BLaER1 treated with 17β-estradiol and CSF1 and Interleukin-3, amounts not matched to agents 10 nM and 100 nM (cell line): ENCODE measurements around the gene LRRC4.
A peak's percentile ranks its signal among the peaks of the same experiment; 100 is the strongest.

ENCODE experiments used
- H3K27ac ChIP-seq, 11 experiments: shearing (Covaris generic); formaldehyde crosslinking; 2 replicates each; pipeline ENCODE4 v1.8.1; 2022
- H3K27me3 ChIP-seq, 11 experiments: shearing (Covaris generic); formaldehyde crosslinking; 2 replicates each; pipeline ENCODE4 v1.8.1; 2022
- H3K36me3 ChIP-seq, 11 experiments: shearing (Covaris generic); formaldehyde crosslinking; 2 replicates each; pipeline ENCODE4 v1.8.1; 2022
- H3K4me1 ChIP-seq, 10 experiments: shearing (Covaris generic); formaldehyde crosslinking; 2 replicates each; pipeline ENCODE4 v1.8.1; 2022
- H3K4me2 ChIP-seq, 11 experiments: shearing (Covaris generic); formaldehyde crosslinking; 2 replicates each; pipeline ENCODE4 v1.8.1; 2022
- H3K4me3 ChIP-seq, 10 experiments: shearing (Covaris generic); formaldehyde crosslinking; 2 replicates each; pipeline ENCODE4 v1.8.1; 2022
- H3K9ac ChIP-seq, 11 experiments: shearing (Covaris generic); formaldehyde crosslinking; 2 replicates each; pipeline ENCODE4 v1.8.1; 2022
- H3K9me3 ChIP-seq, 11 experiments: shearing (Covaris generic); formaldehyde crosslinking; replicated peaks in 1 of 11; 2 replicates each; pipeline ENCODE4 v1.8.1; 2022
- H4K20me1 ChIP-seq, 11 experiments: shearing (Covaris generic); formaldehyde crosslinking; 2 replicates each; pipeline ENCODE4 v1.8.1; 2022
- Cebpa-rat ChIP-seq, 11 experiments: shearing (Covaris generic); IDR thresholded peaks; 2 replicates each; pipeline ENCODE4 v1.8.1; 2022

Gene LRRC4

DNA sequence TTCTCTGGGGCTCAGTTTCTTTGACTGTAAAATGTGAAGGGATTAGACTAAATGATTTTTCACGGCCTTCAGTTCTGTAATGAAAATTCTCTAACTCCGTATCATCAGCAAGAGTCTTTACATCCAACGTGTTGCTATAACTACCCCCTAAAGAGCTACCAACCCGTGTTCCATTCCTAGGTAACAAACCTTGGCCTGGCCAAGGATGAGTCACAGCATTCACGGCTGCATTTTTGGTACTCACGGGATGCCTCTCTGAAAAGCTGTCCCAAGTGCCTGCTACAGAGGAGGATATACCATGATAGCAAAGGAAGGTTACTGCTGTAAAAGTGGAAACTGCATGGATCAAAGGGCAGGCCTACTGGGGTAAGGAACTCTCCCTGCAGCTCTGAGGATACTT, 5.9 kb downstream of the LRRC4 start:
- H3K27me3 ChIP-seq = no peaks in the 10 kb centered on the region
- H3K4me3 ChIP-seq = peak overlapping the region in 9 of 10 experiments; percentile 82 to 95 (median 90); a peak in 16 of 20 replicates
- peaks cover 77 to 94% (median 81%) of the 10 kb centered on the region in 10 experiments for H3K4me1 ChIP-seq
- peaks cover 0 to 7% (median 0%) of the 10 kb centered on the region in 11 experiments; a peak in 3 of 22 replicates for H3K9me3 ChIP-seq
- H3K36me3 ChIP-seq = peaks cover 5 to 88% (median 77%) of the 10 kb centered on the region in 11 experiments
- H3K9ac ChIP-seq = peak overlapping the region in 10 of 11 experiments; percentile 53 to 95 (median 73); a peak in 17 of 22 replicates
- no peak for TF ChIP-seq Cebpa-rat (IDR thresholded peaks at IDR 0.05)
- H3K4me2 ChIP-seq = peak overlapping the region; percentile 93 to 100 (median 96)
- peak overlapping the region in 10 of 11 experiments; percentile 1 to 74 (median 68); a peak in 18 of 22 replicates for H3K27ac ChIP-seq
- peaks cover 42 to 98% (median 91%) of the 10 kb centered on the region in 11 experiments; a peak in 21 of 22 replicates for H4K20me1 ChIP-seq

DNA sequence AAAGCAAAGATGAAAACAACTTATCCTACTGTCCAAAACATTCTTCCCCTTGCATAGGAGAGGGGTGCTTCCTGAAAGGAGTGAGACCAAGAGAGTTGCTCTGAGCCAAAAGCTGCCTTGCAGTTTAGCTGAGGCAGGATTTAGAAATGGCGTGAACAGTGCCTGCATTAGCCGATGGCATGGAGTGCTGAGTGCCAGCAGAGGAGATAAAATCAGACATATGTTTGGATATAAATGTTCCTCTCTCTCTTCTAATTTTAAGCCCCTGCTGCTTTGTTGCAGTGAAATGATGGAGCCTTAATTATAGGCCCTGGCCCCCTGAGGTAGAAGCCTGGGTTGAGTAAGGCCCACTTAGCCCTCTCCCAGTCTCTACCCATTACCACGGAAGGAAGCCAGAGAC, 7.1 kb downstream of the LRRC4 start:
- peaks cover 42 to 98% (median 91%) of the 10 kb centered on the region in 11 experiments; a peak in 21 of 22 replicates for H4K20me1 ChIP-seq

DNA sequence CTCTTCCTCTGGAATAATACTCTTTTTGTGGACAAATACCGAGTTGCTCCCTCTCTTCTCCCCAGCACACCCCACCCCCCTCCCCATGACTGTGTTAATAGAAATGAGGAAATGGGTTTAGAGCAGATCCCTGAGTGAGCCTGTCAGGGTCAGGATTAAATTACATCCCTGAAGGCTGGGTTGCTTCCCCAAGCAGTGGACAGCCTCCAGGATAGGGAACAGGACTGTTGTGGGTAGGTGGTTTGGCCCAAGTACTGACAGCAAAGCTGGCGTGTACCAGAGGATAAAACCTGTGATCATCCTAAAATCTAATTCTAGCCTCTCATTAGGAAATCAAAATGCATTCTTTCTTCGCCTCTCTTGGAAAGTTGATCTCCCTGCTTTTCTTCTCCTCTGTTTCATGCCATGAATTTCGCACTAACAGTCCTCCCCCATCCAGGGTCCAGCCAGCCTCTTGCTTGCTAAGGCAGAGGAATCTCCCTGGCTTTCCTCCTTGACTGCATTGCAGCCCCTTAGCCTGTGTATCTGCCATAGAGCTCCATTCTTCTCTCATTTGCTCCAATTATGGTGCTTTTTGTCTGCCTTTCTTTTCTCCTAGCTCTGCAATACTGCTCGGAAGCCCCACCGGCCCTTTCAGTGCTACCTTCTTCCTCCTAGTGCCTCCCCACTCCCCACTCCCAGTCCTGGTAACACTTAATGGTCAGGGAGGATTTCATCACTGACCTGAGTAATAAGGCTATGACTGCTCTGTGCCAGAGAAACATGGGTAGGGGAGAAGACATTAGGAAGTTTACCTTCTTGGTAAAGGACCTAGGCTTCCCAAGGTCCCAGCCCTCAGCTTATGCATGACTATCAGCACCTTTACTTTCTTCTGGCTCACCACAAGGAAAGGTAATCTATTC, 8.4 kb downstream of the LRRC4 start:
- Histone ChIP-seq H3K27ac (peak overlapping the region in 6 of 11 experiments; percentile 0 to 51 (median 26); a peak in 7 of 22 replicates), H3K4me1 (peaks cover 71 to 93% (median 82%) of the 10 kb centered on the region in 10 experiments), H3K4me3 (peak overlapping the region in 2 of 10 experiments; percentile 15 to 28; a peak in 2 of 20 replicates), H3K9ac (peak overlapping the region in 3 of 11 experiments; percentile 12 to 40 (median 26); a peak in 4 of 22 replicates), H4K20me1 (peaks cover 42 to 98% (median 91%) of the 10 kb centered on the region in 11 experiments; a peak in 21 of 22 replicates), H3K4me2 (peak overlapping the region; percentile 6 to 100 (median 96)), H3K9me3 (no peaks in the 10 kb centered on the region), H3K27me3 (no peaks in the 10 kb centered on the region), H3K36me3 (peaks cover 12 to 88% (median 79%) of the 10 kb centered on the region in 11 experiments)
- no peak for TF ChIP-seq Cebpa-rat (IDR thresholded peaks at IDR 0.05)

More for the DNA sequence above, 7.1 kb downstream of the LRRC4 start:
- Histone ChIP-seq H3K36me3 (peaks cover 12 to 88% (median 77%) of the 10 kb centered on the region in 11 experiments), H3K27me3 (no peaks in the 10 kb centered on the region), H3K9me3 (peaks cover 0 to 3% (median 0%) of the 10 kb centered on the region in 11 experiments; a peak in 3 of 22 replicates), H3K9ac (peak overlapping the region in 4 of 11 experiments; percentile 2 to 91 (median 6); a peak in 5 of 22 replicates), H3K27ac (peak overlapping the region in 9 of 11 experiments; percentile 1 to 74 (median 69); a peak in 15 of 22 replicates), H3K4me1 (peaks cover 67 to 93% (median 81%) of the 10 kb centered on the region in 10 experiments), H3K4me3 (peak overlapping the region in 5 of 10 experiments; percentile 84 to 95 (median 91); a peak in 5 of 20 replicates), H3K4me2 (peak overlapping the region; percentile 93 to 100 (median 96))
- no peak for TF ChIP-seq Cebpa-rat (IDR thresholded peaks at IDR 0.05)

DNA sequence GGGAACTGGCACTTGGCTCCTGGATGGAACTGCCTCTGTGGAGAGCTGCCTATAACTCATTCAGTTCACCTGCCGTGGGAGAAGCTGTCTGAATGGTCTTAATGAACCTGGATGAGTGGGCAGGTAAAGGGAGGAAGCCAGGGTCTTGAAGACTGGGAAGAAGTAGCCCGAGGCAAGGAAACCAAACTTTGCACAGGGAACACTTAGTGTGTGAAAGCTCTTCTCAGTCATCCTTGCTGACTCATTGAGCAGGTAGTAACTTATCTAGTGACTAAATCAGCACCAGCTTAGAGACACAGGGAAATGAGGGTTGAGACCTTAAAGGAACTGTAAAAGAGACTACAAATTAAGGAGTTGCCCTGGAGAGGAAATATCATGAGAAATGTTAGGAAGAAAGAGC, 9.9 kb downstream of the LRRC4 start:
- Histone ChIP-seq H3K9me3 (no peaks in the 10 kb centered on the region), H3K4me1 (peaks cover 57 to 99% (median 88%) of the 10 kb centered on the region in 10 experiments), H4K20me1 (peaks cover 45 to 100% (median 97%) of the 10 kb centered on the region in 11 experiments; a peak in 21 of 22 replicates), H3K9ac (no peak overlapping the region), H3K4me2 (peak overlapping the region in 6 of 11 experiments; percentile 2 to 98 (median 8); a peak in 3 of 22 replicates), H3K4me3 (no peak overlapping the region), H3K27ac (no peak overlapping the region), H3K27me3 (no peaks in the 10 kb centered on the region), H3K36me3 (peaks cover 12 to 96% (median 91%) of the 10 kb centered on the region in 11 experiments)
- TF ChIP-seq Cebpa-rat (IDR thresholded peaks at IDR 0.05) = no peak

DNA sequence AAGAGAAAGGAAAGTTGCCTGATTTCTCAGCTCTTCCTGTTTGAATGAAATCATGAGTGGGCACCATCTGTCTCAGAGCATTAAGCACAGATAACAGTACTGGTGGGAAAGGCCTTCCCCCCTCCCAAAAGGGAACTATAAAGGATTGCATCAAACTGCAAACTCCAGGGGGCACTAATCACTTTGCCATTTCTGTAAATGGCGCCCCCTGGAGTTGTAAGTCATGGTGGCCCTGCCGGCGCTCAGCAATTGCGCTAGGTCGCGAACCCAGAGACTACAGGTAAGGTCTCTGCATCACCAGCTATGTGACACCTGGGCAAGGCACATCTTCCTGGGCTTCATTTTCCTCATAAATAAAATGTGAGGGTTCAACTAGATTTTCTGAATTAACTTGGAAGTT, 11.1 kb downstream of the LRRC4 start:
- H3K36me3 ChIP-seq = peaks cover 18 to 100% (median 98%) of the 10 kb centered on the region in 11 experiments
- no peak overlapping the region for H3K4me3 ChIP-seq
- H3K27ac ChIP-seq = no peak overlapping the region
- H3K4me1 ChIP-seq = peaks cover 45 to 89% (median 77%) of the 10 kb centered on the region in 10 experiments
- H3K9ac ChIP-seq = no peak overlapping the region
- no peak for TF ChIP-seq Cebpa-rat (IDR thresholded peaks at IDR 0.05)
- peaks cover 34 to 100% (median 97%) of the 10 kb centered on the region in 11 experiments; a peak in 21 of 22 replicates for H4K20me1 ChIP-seq
- no peaks in the 10 kb centered on the region for H3K27me3 ChIP-seq
- peak overlapping the region in 4 of 11 experiments; percentile 5 to 12 (median 10); a peak in 4 of 22 replicates for H3K4me2 ChIP-seq
- no peaks in the 10 kb centered on the region for H3K9me3 ChIP-seq

DNA sequence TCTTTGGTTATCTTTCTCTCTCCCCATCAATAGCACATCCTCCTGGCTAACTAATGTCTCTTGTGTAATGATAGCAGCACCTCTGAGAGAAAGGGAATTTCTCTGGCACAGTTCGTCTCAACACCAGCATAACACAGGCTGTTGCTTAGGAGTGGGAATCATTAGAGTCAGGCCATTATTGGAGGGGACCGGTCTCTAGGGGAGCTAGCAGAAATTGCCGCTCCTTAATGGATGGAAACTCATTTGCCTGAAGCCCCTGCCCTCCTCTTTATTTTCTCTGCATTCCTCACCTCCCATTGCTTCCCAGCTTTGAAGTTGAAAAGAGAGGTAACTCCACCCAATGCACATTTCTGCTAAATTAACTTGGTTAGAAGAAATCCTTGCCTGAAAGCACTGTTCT, 11.9 kb downstream of the LRRC4 start:
- Histone ChIP-seq H4K20me1 (peaks cover 34 to 100% (median 100%) of the 10 kb centered on the region in 11 experiments; a peak in 21 of 22 replicates), H3K9me3 (no peaks in the 10 kb centered on the region), H3K4me2 (peak overlapping the region in 2 of 11 experiments; percentile 20 to 52; a peak in 4 of 22 replicates), H3K36me3 (peaks cover 26 to 100% (median 98%) of the 10 kb centered on the region in 11 experiments), H3K4me1 (peaks cover 37 to 80% (median 68%) of the 10 kb centered on the region in 10 experiments), H3K4me3 (no peak overlapping the region), H3K27me3 (no peaks in the 10 kb centered on the region), H3K9ac (no peak overlapping the region), H3K27ac (no peak overlapping the region)
- no peak for TF ChIP-seq Cebpa-rat (IDR thresholded peaks at IDR 0.05)

DNA sequence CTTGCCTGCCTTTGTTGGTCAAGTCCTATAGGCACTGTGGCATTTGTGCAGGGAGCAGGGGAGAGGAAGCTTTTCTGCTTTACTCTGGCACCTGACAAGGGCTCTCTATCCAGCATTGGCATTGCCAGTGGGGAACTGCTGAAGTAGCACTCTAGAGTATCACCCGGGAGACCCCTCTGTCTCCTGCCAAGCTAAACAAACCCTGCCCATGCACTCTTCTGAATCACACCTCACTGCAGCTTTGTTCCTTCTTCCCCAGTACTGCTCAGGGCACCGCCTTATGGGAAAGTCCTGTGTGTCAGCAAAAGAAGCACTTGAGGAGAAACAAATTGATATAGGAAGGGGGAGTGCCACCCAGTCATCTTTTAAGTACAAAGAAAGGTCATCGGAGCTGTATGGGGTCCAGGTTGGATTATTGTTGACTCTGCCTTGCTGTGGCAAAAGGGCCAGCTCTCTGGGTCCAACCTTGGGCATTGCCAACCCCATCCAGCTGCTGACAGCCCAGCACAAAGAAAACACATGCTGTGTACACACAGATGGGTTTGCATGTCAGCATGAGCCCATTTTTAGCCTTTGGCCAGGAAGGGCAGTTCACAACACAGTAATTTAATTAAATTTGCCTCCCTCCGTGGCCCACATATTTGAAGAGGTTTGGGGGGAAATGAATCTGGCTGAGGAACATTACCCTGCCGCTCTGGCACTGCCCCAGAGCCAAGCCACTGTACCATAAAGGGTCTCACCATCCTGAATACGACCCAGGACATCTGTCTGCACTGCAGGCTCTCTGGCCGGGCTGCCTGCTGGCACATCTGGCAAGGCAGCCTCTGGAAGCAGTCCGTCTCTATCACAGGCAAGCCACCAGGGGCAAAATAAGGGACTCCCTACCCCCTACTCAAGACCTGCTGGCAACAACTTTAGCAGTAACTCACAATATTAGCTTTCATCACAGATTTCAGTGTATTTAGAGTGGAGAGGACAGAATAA, 13.1 kb downstream of the LRRC4 start:
- H3K4me2 ChIP-seq = peak overlapping the region in 7 of 11 experiments; percentile 2 to 52 (median 8); a peak in 9 of 22 replicates
- H3K36me3 ChIP-seq = peaks cover 38 to 100% (median 98%) of the 10 kb centered on the region in 11 experiments

More for the DNA sequence above, 13.1 kb downstream of the LRRC4 start:
- peak overlapping the region in 2 of 11 experiments; percentile 4 to 15; a peak in 1 of 22 replicates for H3K27ac ChIP-seq
- H4K20me1 ChIP-seq = peaks cover 28 to 100% (median 100%) of the 10 kb centered on the region in 11 experiments; a peak in 21 of 22 replicates
- no peak for TF ChIP-seq Cebpa-rat (IDR thresholded peaks at IDR 0.05)
- H3K9me3 ChIP-seq = no peaks in the 10 kb centered on the region
- H3K27me3 ChIP-seq = no peaks in the 10 kb centered on the region
- H3K4me1 ChIP-seq = peaks cover 25 to 69% (median 57%) of the 10 kb centered on the region in 10 experiments
- 0 out of 22 replicates have a peak overlapping the region, but pooled peaks of 1 of the 11 experiments have one; percentile 15 for H3K9ac ChIP-seq
- no peak overlapping the region for H3K4me3 ChIP-seq
